NCI-H1105 treated with DMSO at 0.1 percent for 48 hours (cell line): ENCODE data around the gene NEK9.

Source experiments
- DNase-seq: peaks from one replicate; lab custom pipeline; 2025; lab: John Stamatoyannopoulos, UW

Gene NEK9

GRCh38 chr14:75032939-75033338, 93.9 kb downstream of the NEK9 start:
- DNase-seq = no peak

DNA sequence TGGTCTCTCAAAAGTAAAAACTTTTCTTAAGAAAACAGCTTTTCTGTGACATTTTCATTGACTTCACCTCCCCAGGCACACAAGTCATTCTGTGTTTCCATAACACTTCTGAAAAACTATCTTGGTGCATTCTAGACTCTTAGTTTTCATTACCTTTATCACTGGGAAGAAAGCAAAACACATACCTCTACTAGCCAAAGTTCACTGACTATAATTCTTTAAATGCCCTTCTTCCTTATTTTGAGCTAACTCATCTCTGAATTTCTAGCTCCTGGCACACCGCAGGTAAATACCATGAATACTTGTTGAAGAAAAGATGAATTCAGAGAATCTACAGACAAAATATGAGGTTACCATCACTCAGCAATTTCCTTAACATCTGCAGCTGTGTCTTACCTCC, 96.7 kb downstream of the NEK9 start:
- DNase-seq = no peak
